HG02840 (cell line): ENCODE data around the gene CCDC71L.

Experiments
- ATAC-seq: cut with Tn5 transposase; IDR thresholded peaks from one replicate; pipeline ENCODE4 v1.9.1; 2021; ENCODE audit warnings: mild to moderate bottlenecking, moderate library complexity, moderate number of reproducible peaks; ENCODE audit not compliant: unreplicated experiment, low FRiP score

CCDC71L gene

DNA sequence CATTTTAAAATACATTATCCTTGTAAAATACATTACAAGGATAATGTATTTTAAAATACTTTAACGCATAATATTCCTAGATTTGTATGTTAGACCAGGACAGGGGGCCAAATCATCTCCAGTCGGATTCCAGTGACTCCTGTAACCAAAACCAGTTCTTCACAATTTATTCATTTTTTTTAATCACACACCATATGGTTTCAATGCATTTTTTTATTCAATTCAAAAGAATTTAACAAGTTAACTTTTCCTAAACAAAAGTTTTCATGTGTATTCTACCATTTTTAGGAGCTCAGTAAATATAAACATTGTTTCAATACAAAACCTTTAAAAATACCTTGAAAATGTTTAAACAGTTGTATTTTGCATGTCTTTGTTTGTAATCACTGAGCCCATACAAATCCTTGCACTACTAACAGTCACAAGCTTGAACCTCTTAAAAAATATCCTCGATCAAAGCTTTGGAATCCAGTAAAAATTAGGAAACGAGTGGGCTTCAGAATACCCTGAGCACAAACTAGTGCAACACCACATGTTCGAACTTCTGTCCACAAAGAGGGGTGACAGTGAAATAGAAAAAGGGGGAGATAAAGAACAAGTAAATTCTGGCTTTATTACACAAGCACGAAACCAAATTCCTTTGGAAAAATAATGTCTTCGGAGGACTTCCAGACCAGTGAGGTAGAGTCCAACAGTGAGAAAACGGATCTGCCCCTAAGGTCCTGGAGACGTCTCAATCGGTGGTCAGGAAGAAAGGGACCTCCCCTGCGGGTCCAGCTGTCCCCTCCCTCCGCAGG, 1.6 kb downstream of the CCDC71L start:
- no peak for ATAC-seq

DNA sequence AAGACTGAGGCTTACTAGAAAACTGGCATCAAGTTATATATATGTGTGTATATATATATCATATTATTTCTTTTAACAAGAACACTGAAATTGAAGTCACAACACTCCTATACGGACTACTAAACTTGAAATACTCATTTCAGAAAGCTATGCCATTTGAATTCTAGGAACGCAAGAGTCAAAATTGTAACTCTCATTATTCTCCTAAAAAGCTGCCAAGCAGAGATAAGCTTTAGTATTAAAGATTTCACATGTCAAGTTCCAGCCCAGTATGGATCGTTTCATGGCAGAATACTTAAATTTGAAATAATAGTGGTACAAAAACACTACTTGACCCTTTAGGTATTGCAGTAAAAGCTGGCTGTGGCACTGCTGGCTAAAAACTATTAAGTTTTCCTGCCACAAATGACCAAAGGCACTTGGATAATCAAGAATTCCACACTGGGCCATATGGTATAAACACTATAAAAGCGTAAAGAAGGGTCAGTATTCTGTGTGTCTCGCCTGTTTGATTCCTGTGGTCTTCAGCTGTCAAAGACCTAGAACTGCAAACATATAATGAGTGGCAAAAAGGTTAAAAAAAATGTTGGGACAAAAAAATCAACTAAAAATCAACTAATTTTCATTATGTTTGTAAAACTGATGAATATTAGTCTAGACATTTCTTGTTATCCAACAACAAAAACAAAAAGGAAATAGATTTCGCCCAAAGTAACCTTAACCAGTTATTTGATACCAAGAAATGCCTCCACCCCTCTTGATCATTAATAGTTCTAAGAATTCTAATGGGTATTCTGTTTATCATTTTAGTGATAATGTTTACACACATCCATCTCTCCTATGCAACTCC, 2.4 kb downstream of the CCDC71L start:
- no peak for ATAC-seq

DNA sequence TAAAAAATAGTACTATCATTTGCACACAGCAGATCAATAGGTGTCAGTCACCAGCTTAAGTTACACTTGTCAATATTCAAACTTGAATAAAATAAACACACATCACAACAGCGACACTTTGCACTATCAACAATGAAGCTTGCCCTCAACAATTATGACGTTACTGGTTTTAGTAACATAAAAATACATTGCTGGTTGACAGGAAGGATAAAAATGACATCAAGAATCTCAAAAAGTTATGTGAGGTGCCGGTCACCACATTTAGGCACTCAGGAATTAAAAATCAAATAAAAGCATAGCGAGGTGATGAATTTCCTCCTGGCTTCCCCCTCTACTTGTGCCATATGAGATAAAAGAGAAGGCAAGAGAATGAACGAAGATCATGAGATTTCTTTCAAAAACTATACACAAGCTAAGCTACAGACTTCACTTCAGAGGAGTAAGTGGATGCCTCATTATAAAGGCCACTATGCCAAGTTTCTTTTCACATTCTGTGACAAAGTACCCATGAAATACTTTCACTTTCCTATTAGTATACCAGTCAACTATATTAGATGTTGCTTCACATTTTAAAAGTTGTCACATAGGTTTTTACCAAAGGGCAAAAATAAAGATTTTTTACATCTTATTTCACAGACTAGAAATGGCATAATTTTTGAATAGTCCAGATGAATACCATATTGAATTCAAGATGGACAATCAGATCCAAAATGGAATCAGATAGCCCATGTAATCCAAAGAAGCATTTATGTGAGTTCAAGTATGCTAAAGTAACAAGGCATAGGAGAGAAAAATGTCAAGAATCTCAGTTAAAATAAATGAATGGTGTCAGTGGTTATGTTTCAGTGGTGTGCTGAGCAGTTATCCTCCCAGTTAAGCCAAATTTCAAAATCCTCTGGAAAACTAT, 3.6 kb downstream of the CCDC71L start:
- ATAC-seq = no peak

DNA sequence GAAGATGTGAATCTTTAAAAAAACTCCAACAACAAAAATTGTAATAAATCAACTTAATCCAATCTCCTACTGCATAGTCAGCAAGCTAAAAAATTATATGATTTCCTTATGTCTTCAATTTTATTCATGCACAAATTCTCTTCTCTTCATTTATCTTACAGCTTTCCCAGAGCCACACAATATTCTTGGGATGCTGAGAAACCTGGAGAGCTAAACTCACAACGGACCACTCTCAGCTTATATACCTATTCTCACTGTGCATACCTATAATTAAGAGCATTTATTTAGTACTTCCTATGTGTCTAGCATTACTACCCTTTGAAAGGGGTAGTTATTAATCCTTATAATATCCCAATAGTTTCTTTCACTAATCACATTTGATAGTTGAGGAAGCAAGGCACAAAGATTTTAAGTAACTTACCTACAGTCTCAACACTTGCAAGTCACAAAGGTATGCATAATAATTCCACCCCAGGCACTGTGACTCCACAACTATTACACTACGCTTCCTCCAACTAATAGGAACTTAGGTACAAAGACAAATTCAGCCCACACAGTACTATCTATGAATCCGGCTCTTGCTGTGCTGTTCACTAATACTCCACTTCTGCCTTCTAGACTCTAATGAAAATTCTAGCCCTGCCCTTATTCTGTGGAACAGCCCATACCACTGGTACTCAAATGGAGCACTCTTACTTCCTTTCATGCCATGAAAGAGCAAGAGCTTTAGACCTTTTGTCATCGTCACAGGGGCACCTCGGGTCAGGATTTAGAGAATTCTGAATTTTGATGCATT, 5.1 kb downstream of the CCDC71L start:
- ATAC-seq = no peak

DNA sequence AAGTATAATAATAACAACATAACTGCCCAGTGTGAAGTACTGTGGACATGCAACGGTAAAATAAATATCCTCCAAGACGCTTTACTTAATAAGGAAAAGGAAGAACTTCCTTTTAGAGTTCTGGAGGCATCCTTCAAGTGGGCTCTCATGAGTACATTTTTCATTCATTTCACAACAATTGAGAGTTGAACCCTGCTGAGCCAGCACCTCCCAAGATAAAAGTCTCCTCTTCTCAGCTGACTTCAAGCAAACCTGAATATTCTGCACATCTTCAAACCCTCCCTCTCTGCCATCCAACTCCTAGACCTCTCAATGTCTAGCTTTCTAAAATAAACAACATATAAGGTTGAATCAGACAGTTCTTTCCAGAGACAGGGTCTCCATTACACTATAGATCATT, 7.5 kb downstream of the CCDC71L start:
- ATAC-seq = no peak

DNA sequence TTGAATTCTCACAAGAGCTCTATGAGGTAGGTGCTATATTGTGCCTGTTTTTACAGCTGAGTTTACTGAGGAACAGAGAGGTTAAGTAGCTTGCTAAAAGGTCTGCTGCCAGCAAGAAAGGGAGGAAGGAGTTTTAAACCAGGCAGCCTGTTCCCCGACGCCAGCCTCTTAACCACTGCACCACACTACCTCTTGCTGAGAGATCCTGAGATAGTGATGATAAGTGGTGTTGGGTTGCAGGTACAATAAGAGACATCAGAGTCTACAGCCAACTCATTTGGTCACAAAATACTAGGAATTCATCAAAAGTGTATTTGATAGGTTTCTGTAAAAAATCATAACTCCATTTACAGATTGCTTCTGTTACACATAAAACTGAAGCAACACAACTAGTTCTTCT, 8.0 kb downstream of the CCDC71L start:
- no peak for ATAC-seq

DNA sequence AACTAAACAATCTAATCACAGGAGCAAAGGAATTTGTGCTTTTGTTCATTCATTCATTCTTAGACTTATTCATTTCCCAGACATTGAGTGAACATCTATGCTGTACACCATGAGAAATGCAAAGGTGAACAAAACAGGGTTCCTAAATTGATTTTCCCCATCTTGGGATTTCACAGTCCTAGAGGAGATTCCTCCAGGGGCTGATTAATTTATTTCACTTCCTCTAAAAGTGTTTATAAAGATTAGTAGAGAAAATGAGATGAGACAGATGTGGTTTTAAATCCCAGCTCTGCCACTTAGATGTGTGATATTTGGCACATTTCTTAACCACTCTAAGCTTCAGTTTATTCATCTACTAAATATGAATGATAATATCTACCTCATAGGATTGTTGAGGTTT, 8.9 kb downstream of the CCDC71L start:
- ATAC-seq = no peak

DNA sequence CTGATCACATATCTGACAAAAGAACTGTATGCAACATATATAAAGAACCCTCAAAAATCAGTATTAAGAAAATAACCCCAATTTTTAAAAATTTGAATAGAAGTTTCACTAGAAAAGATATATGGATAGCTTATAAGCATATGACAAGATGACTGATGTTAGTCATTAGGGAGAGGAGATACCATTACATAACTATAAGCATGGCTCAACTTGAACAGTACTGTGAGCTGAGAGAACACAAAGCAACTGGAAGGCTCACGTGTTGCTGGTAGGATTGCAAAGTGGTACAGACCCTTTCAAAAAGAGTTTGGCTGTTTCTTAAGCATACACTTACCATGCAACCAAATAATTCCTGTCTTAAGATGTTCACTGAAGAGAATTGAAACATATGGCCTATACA, 14.7 kb downstream of the CCDC71L start:
- no peak for ATAC-seq

DNA sequence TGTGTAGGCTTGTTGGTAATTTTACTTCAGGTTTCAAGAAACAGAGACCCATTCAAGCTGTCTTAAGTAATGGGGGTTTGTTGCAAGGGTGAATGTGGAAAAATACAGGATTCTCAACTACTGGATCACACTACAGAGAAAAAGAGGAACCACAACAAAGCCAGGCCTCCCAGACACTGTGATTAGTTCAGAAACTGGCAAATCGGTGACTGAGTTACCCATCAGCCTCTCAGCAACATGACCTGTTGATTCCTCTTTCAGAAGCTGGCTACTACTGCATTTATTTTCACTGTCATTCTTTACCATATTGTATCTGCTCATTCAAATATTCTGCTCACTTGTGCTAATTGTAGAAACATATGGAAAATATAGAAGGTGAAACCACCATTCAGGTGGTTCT, 16.0 kb downstream of the CCDC71L start:
- ATAC-seq = no peak

DNA sequence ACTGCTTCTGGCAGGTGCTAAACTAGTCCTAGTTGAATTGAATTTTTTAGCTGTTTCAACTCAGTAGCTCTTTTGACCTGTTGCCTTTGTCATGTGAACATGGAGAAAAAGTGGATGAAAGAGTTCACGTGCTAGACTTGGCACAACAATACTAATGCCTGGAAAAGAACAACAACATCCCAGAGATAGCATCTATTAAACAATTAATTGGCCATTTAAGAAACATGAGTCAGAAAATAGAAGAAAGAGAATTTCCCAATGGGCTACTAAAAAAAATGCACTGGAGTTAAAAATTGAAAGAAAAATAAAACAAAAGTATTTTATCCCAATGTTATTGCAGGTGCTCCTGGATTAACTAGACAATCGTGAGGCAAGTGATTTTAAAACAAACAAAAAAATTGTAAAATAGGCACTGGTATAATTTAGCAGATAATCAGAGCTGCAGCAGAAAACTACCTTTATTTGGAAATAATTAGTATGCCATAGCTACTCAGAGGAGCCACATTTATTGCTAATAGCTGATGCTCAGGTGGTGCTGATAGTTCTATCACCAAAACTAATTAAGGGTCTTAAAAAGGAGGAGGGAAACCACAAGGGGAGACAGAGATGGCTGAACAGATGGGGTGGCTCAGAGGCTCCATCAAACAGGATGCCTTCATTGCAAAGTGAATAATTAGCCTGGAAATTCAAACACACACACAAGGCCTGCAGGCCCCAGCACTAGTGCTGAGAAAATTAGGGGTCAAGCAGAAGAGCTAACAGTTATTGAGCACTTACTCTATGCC, 17.6 kb downstream of the CCDC71L start:
- no peak for ATAC-seq

DNA sequence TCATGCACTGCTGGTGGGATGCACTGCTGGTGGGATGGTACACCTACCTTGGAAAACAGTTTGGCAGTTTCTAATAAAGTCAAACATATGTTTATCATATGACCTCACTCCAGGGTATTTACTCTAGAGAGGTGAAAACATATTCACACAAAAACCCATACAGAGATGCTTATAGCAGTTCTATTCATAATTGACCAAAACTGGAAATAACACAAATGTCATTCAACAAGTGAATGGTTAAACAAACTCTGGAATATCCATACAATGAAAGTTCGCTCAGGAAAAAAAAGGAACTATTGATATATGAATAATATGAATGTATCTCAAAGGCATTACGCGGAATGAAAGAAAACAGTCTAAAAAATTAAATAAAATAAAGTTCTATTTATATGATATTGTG, 19.5 kb downstream of the CCDC71L start:
- no peak for ATAC-seq

DNA sequence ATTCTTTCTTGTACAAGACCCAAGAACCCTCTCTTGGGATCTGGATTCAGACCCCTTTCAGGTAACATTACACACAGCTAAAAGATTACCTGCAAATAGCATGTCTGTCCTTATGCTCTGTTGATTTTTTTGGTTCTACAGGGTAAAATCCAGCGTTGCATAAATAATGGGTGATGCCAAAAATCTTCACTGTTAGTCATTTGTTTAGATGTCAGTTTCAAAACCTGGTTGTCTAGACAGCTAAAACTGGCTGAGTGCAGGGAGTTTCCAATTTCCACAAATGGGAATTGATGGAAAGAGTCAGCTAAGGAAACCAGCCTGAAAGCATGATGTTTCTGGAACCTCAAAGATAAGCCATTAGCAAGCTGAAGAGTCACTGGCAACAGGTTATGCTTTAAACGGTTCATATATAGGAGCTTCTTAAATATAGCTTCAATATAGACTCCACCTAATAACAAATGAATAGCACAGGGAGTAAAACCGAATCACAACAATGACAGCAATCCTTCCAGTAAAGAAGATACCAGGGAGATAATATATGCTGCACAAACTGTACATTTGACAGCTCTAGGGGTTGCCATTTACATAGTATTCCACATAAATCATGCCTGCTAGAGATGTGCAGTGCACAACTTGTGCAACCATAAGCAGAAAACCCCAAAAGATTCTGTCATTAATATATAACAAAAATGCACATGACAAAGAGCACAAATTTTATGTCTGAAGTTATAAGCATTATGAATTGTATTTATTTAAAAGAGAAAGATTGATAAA, 20.4 kb downstream of the CCDC71L start:
- ATAC-seq = no peak

DNA sequence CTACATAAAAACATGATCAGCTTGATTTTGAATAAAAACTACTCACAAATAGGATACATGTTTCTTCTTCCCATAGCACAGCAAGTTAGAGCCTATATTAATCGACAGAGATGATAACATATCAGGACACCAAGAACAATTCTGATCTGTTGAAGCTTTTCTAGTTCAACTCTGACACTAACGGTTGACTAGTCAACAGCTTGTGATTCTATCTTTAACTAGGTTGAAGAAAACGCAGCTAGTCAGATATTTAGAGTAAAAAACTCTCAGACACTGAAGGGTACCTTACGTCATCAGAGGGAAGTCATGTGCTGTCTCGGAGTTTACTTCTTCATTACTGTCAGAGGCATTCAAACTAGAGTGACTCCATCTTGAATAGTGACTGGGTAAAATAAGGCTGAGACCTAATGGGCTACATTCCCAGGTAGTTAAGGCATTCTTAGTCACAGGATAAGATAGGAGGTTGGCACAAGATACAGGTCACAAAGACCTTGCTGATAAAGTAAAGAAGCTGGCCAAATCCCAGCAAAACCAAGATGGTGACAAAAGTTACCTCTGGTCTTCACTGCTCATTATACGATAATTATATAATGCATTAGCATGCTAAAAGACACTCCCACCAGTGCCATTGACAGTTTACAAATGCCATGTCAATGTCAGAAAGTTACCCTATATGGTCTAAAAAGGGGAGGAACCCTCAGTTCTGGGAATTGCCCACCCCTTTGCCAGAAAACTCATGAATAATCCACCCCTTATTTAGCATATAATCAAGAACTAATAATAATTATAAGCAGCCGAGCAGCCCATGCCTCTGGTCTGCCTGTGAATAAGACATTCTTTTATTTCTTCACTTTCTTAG, 21.3 kb downstream of the CCDC71L start:
- ATAC-seq = no peak

DNA sequence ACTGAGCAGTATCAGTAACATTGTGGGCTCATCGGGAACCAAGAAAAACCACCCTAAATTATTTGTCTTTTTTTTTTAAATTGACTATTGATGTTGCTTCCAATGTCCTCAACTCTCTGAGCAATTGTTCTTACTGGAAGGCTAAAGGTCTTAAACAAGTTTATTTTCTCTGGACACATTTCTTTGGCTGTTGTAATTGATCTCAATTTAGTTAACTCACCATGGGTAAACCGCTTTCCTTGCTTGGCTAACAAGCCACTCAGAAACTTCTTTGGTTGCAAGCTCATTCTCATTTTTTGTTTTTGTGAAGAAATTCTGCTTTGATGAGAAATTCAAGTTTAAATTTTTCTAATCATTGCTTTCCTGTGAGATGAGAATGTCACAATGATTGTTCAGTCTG, 25.5 kb downstream of the CCDC71L start:
- no peak for ATAC-seq

DNA sequence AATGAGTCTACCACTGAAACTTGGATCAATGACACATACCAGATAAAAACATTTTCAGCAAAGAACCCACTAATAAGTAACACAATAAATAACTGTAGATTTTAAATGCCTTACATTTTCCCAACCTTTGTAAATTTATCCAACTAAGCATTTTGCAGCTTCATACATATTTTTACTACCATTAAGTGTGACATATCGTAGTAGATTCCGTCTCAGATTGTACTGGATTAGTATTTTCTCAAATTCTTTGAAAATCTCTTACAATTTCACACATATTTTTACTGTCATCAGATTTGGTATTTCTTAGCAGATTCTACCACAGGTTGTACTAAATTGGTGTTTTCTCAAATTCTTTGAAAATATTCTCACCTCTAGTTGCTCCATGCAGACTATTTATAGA, 26.0 kb downstream of the CCDC71L start:
- no peak for ATAC-seq

DNA sequence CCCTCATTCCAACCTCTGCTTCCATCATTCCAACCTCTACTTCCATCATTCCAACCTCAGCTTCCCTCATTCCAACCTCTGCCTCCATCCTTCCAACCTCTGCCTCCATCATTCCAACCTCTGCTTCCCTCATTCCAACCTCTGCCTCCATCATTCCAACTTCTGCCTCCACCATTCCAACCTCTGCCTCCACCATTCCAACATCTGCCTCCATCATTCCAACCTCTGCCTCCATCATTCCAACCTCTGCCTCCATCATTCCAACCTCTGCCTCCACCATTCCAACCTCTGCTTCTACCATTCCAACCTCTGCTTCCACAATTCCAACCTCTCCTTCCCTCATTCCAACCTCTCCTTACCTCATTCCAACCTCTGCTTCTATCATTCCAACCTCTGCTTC, 30.3 kb downstream of the CCDC71L start:
- ATAC-seq = no peak

DNA sequence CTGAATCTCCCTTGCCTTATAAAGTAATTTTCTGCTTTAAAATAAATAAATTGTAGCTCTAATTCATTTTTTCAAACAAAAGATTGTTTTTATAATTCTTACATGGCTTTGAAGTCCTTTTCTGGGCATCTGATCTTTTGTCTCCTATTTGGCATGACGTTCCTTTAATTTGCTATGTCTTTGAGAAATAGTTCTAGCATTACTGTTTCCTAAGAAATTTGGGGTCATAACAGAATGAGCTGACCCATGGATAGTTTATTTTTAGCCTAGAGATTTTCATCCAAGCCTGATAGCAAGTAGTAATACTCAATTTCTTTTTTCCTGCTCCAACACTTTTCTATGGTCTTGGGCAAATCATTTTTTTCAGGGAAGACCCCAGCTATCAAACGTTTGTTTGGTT, 31.4 kb downstream of the CCDC71L start:
- ATAC-seq = no peak
